Anterior cingulate cortex (tissue), 58 donors: Measurements from ENCODE around the gene JUP.

ENCODE experiments used
- DNase-seq, 58 donors: peaks; one replicate each; lab custom pipeline; 2025; lab: John Stamatoyannopoulos, UW

Gene JUP

DNA sequence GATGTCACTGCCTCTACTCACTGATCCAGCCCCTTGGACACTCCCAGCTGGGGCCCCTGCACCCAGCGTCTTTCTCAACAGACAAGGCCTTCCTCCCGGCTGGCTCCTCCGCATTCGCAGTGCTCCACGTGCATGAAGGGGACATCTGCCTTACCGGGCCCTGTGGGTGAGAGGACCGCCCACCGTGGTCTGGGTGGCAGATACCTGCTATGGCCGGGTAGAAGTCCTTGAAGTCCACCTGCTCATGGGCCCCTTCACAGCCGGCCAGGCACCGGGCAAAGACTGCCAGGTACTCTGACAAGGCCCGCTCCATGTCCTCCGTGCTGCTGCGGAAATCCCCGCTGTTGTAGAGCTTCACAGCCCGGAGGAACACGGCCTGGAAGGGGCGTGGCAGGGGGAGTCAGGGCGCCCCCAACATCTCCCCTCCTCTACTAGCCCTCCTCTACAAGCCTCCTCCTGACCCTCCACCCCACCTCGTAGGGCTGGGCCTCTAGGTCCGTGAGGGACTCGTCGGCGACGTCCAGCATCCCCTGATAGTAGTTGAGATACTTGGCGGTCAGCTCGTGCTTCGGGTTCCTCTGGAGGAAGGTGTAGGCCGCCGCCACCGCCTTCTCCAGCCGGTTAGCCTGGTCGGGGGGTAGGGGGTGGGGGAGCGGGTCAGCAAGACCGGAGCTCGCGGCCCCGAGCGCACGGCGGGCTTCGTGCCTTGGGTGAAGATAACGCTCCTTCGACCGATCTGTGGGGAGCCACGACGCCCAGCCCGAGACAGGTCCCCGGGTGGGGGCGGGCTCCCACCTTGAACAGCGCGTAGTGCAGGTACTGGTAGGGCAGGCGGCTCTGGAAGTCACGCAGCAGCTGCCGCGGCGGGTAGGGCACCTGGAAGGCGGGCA, 24.4 kb upstream of the JUP start:
- peak in 3 of 58 donors; percentile 31 to 54 (median 52) for DNase-seq

DNA sequence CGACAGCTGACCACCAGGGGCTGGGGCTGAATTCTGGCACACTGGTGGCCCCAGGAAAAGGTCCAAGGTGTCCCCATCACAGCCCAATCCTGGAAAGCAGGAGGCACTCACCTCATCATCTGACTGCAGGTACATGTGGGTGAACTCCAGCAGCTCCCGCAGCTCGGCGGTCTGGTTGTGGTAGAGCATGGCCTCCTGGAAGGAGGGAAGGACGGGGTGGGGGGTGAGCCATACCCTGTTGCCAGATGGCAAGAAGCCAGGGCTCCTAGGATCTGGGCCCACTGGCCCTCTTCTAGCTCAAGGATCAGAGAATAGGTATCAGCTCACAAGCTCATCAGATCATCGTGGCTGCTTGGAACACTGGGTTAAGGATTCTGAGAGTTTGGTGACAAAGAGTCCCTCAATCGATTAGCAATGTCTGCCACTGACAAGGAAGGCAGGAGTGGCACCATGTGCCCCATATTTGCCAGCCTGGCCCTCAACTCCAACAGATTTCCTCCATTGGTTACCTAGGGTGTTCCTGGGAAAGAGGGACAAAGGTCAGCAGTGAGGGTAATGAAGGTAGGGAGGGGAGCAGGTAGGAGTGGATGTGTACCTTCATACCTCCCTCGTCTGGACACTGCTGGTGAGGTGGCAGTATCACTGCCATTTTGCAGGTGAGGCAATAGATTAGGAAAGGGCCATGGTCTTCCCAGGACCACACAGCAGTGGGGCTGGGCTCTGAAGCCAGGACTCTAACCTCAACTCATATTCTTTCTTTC, 20.4 kb upstream of the JUP start:
- DNase-seq: no peak

DNA sequence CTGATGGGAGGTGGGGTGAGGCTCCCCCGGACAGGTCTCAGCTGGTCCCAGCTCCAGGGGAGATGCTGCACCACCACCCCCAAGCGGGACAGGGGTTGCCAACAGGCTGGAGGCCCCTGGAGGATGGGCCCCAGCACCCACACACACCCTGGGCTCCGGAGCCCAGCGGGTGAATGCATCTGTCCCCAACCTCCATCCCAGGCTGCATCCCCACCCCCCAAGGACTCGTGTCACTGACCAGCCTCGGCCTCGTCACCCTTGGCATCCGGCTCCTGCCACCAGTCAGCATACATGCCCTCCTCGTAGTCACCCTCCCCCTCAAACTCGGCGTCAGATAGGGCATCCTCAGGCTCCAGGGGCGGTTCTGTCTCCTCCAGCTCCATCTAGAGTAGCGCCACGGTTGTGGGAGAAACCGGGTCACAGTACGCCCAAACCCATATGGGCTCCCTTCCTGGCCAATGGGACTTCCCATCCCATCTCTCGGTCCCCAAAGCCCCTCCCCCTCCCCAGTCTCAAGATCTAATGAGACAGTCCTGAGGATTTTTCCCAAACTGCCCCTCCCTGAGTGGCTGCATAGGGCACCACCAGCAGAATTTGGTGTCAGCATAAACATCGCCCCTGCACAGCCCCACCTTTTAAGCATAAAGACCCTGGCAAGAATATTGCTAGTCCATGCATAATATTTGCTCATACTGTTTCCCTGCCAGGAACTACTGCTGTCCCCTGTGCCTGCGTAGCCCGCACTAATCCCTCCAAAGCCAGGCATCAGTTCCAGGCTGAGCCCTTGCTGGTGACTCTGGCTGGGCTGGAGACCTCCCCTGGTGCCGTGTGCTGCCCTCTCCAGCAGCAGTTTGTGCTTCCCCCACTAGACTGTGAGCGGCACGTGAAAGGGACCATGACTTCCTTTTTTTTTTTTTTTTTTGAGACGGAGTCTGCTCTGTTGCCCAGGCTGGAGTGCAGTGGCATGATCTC, 16.8 kb upstream of the JUP start:
- DNase-seq: no peak

DNA sequence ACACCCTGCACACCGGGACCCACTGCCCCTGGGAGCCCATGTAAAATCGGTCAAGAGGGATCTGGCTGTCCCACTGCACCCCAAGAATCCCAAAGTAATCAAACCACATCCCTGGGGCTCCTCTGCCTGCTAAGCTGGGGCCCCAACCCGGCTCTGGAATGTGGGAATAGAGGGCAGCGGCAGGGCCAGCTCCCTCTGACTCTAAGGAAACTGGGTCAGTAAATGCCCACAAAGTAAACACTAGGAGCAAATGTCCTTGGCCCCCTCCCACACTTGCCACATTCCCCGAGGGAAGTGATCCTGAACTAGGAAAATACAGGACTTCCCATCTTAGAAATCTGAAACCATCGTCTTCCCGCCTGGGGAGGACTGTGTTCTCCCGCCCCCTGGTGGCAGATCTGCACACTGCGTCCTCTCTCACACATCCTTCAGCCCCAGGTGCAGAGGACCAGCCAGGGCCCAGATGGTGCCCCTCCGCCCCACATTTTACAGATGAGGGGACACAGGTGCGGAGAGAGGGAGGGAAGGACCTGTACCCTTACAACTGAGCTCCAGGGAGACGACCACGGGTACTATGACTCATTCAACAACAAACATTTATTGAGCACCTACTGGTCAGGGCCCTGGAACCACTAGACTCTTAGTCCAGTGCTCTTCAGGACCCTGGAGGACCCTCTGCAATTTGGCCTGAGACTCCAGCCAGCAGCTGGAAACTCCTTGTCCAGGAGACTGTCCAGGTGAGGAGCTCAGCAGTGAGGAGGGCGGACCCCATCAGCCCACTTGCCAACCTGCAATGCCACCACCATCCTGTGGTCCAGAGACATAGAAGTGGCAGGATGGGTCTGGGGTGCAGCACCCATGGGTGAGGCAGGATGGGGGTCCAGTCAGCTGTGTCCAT, 15.1 kb upstream of the JUP start:
- peak in 54 of 58 donors; percentile 20 to 87 (median 58) for DNase-seq

DNA sequence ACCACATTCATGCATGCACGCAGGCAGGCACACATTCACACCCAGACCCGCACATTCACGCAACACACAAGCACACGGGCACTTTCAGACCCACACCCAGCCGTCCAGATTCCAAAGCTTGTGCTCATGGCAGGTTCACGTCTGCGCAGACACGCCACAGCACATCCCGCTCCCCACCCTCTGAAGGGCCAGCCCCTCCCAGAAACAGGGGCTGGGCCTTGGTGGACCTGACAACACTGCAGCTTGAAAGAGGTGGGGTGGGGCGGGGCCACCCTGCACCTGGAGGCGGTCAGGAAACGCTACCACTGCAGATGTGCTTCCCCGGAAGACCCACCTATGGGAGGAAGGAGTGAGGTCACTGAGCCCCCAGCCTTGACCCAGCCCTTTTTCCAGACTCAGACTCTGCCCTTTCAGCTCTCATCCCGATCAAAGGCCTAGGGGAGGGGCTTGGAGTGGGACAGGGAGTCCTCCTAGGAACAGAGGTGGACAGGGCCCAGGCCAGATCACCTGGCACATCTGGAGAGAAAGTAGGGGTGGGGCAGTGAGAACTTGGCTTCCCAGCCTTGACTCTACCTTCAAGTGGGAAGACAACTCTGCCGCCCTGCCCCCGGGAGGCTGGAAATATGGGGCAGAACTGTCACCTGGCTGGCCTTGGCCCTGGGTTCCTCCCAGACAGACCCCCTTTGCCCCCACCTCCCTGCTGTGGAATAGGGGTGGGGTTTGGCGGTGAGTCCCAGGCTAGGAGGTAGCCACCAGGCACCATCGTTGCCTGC, 14.3 kb upstream of the JUP start:
- DNase-seq: no peak

DNA sequence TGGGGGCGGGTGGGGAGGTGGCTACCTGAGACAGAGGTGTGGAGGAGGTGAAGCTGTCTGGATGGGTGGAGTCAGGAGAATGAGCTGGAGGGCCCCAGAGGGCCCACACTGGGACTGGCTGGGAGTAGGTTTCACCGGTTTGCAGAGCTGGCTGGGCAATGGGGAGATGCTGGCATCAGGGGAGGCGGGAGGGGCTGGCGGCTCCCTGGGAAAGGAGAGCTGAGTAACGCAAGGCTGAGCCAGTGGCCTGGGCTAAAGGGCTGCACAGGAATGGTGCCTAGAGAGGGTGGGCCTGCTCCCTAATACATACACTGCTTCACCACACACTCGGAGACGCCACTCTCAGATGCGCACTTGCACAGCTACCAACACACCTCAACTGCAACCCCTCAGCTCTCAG, 12.9 kb upstream of the JUP start:
- DNase-seq: no peak

DNA sequence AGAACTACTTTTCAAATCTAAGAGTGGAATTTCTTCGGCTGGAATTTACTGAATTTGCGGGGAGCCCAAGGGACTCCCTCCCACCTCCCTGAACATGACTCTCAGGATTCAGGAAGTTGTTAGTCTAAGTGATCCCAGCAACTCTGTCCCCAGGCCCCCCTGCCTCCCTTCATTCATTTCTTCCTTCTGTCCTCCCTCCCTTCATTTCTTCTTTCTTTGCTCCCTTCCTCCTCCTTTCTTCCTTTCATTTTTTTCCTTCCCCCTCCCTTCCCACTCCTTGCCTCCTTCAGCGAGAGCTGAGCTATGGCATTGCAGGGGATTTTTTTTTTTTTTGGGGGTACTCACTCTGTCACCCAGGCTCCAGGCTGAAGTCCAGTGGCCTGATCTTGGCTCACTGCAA, 10.9 kb upstream of the JUP start:
- DNase-seq: no peak

DNA sequence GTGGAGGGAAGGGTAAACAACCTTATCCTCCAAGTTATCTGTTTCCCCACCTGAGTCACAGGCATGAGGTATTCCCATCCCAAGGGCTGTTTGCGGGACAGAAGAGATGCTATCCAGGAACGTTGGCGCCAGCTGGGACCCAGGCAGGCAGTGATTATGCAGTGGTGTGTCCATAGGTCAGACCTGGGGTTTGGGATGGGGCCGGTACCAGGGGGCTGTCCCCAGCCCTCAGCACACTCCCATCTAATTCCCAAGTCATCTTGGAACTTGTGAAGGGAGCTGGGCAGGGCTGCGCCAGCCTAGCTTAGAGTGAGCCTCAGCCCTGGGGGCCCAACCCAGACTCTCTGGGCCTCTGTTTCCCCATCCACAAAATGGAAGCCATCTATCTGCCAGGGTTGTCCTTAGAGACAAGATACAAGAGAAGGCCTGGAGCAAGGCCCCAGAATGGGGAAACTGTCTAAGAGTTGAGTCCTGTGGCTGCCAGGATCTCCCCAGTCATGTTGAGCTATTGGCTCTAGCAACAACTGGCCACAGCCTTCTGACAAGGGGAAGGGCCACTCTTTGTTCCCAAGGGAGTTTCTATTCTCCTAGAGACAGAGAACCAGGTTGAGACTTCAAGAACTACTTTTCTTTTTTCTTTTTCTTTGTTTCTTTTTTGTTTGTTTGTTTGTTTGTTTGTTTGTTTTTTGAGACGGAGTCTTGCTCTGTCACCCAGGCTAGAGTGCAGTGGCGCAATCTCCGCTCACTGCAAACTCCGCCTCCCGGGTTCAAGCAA, 9.8 kb upstream of the JUP start:
- no peak for DNase-seq

DNA sequence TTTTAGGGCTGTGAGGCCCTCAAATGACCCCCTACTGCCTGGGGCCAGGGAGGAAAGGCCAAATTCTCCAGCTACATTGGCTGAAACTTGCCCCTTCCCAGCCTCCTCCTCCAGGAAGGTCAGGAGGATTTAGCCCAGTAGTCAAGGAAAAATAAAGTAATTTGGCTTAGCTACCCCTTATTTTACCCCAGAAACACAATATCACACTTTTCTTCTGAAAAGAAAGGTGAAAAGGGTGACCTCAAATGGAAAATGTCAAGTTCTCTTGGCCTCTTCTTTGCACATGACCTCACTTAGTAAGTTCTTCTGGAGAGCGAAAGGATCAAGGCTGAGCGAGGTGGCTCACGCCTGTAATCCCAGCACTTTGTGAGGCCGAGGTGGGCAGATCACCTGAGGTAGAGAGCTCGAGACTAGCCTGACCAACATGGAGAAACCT, 8.0 kb upstream of the JUP start:
- DNase-seq: no peak

DNA sequence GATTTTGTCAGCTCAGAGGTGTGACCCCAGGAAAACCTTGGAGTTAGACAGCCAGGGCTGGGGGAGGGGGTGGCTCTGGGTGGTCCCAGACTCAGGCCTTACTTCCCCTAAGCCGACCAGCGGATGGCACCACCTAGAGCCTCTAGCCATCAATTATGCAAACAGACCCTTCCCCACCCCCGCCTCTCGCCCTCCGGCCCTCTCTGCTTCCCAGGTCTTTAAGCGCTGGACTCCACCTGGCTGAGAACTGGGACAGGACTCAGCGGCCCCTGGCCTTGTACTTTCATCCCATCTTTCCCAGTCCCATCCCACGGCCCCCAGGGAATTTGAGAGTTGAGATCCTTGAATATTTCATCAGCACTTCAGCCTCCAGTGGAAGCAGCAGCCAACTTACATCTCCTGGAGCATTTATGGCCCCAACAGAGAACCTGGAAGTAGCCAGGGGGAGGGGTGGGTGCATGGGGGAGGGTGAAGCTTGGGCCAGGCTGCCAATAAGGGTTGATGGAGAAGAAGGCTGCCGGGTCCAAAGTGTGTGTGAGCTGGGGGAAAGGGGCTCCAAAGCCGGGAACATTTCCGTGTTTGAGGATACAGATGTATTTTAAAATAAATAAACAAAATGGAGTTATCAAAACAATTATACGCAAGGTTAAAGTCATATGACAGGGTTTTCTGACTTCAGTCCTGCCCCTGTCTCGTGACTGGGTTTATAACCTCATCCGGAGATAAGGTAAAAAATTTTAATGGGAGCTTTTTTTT, 7.5 kb upstream of the JUP start:
- DNase-seq: no peak

DNA sequence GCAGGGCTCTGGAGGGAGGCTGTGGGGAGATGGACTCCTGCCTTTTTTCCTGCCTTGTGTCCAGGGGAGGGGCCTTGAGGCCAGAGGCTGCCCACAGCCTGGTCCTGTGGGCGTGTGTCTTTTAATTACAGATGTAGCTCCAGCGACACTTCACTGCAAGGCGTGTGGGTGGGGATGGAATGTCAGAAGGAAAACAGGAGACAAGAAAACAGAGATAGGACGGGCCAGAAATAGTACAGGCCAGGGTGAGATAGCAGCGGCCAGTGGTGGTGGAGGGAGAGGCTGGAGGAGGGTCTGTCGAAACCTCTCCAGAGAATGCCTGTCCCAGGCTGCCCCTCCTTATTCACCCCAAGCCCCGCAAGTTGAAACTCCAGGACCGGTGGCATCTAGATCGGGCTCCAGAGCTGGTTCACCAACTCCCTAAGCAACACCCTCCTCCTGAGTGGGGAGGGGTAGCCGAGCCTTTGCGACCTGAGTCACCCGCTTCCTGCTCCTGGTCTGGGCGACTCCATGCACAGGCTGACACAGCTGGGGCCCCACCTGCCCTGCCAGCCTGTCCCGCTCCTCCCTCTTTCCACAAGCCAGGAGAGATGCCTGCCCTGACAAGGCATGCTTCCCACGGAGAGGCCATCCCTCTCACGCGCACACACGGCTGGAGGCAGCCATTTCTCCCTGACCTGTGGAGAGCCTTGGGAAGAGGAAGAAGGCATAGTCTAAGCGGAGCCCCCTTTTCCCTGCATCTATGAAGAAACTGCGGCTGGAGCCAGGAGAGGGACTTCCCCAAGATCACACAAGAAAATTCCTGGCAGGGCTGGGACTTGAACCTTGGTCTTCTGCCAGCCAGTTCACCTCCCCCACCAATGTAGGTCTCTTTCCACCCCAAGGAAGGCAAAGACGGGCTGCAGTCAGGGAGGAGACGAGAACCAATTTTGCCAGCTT, 6.6 kb upstream of the JUP start:
- DNase-seq: no peak

DNA sequence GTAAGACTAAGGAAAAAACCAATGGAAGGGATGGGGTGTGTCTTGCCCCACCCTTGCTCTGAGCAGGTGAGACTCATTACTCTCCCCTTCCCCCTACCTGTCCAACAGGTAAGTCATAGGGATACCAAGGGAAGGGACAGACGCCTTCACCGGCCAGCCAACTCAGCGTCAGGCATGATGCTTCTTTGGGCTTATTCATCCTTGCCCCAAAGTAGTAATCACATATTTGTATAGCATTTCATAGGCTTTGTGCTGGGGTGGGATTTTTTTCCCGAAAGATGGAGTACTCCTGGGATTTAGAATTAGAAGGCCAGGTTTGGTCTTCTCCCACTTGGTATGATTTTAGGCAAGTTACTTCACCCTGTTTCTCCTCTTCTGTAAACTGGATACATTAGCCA, 509 bp upstream of the JUP start:
- no peak for DNase-seq

DNA sequence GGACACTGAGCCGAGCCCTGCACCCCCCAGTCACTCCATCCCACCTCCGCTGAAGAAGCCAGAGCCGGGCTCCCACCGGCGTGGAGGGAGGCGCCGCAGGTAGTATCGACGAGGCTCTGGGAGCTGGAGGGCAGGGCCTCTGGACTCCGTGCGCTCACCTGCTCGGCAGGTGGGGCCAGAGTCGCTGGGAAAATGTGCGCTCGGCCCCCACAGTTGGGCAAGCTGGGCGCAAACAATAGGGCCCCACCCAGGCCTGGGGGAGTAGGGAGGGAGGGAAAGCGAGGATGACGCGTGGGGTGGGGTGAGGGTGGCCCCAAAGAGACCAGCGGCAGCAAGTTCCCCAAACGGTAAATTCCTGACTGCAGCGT, 668 bp downstream of the JUP start:
- DNase-seq: peak in 2 of 58 donors; percentile 13 to 30

DNA sequence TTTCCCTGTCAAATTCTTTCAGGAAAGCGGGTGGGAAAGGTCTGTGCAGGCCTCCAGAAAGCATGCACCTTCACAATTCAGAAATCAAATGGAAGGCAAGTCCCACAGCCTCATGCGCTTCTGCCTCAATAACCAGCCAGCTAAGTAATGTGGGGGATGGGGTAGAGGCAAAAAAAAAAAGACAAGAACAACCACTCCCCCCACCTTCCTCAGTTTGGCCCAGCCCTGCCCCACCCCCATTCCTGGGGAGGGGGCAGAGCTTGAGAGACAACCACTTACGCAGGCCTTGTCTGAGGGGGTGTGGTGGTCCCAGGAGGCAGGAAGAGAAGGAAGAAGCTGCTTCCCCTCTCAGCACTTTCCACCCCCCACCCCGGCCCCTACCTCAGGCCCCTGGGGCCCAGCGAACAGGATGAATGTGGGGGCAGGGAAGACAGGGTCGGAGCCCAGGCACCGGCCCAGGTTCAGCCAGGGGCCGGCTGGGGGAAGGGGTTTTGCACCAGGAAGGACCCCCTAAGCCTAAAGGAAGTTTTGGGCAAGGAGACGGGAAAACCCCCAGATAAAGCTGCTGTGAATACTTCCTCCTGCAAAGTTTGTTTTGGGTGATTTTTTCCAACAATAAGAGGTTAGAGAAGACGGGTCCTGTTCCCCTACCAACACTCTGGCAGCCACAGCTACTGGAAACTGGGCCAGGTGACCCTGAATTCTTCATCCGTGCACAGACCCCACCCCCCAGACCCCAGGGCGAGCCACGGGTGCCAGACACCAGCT, 1.2 kb downstream of the JUP start:
- no peak for DNase-seq

DNA sequence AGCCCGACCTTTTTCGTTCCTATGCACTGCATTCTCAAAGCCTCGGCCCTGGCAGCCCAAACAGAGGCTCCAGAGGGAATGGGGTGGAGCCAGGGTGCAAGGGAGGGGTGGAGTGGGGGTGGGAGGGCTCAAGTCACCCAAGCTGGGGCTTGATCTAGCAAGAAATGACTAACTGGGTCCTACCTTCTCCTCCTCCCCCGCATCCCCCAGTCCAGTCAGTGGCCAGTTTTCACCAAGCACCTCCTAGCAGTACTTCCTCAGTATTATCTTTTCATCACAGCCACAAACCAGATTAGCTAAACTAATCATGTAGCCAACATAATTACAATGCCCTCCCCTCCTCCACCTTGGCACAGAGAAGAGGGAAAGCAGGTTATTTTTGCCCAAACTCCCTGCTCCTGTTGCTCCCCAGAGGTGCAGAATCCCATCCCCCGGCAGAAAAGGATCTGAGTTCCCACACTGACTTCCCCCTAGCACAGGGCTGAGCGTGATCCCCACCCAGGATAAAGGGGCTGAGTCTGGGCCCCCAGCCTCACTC, 2.2 kb downstream of the JUP start:
- DNase-seq: no peak
